ENCODE measurements around the gene KCNQ1OT1.

Gene KCNQ1OT1

GRCh38 chr11:2740275-2740940 lies 40.6 kb upstream of the KCNQ1OT1 start:
- no peak for DNase-seq (ENCODE audit: low spot score)
- no peak for TF ChIP-seq CTCF (IDR thresholded peaks at IDR 0.05)
- Histone ChIP-seq H3K4me3 (no peak overlapping the region), H3K27ac (no peak overlapping the region)

GRCh38 chr11:2739531-2740274 lies 39.9 kb upstream of the KCNQ1OT1 start:
- no peak for TF ChIP-seq CTCF (IDR thresholded peaks at IDR 0.05)
- Histone ChIP-seq H3K27ac (no peak overlapping the region), H3K4me3 (no peak overlapping the region)
- no peak for DNase-seq (ENCODE audit: low spot score)

- no peak for TF ChIP-seq CTCF (IDR thresholded peaks at IDR 0.05)
- DNase-seq (ENCODE audit: low spot score) = no peak
- H3K4me3 ChIP-seq = no peak overlapping the region
- no peak overlapping the region for H3K27ac ChIP-seq
Observed at GRCh38 chr11:2738551-2739431, 39.0 kb upstream of the KCNQ1OT1 start.

GRCh38 chr11:2737866-2738265 lies 38.1 kb upstream of the KCNQ1OT1 start:
- no peak overlapping the region for H3K27ac ChIP-seq
- no peak overlapping the region for H3K4me3 ChIP-seq
- no peak for TF ChIP-seq CTCF (IDR thresholded peaks at IDR 0.05)
- no peak for DNase-seq (ENCODE audit: low spot score)

GRCh38 chr11:2737226-2737590 lies 37.4 kb upstream of the KCNQ1OT1 start:
- TF ChIP-seq CTCF (IDR thresholded peaks at IDR 0.05) = no peak
- Histone ChIP-seq H3K4me3 (no peak overlapping the region), H3K27ac (no peak overlapping the region)
- no peak for DNase-seq (ENCODE audit: low spot score)

GRCh38 chr11:2736577-2737225 lies 36.9 kb upstream of the KCNQ1OT1 start:
- no peak for TF ChIP-seq CTCF (IDR thresholded peaks at IDR 0.05)
- no peak overlapping the region for H3K4me3 ChIP-seq
- H3K27ac ChIP-seq = no peak overlapping the region
- DNase-seq (ENCODE audit: low spot score) = no peak

Data from coronary artery (tissue), 2 donors.